BLaER1 (cell line): Measurements from ENCODE around the gene STXBP5.

ENCODE experiments used
- H3K27ac ChIP-seq: shearing (Covaris generic); formaldehyde crosslinking; 2 replicates; pipeline ENCODE4 v1.8.1; 2022
- H3K27me3 ChIP-seq: shearing (Covaris generic); formaldehyde crosslinking; 2 replicates; pipeline ENCODE4 v1.8.1; 2022
- H3K36me3 ChIP-seq: shearing (Covaris generic); formaldehyde crosslinking; 2 replicates; pipeline ENCODE4 v1.8.1; 2022
- H3K4me1 ChIP-seq: shearing (Covaris generic); formaldehyde crosslinking; 2 replicates; pipeline ENCODE4 v1.8.1; 2022
- H3K4me2 ChIP-seq: shearing (Covaris generic); formaldehyde crosslinking; 2 replicates; pipeline ENCODE4 v1.8.1; 2022
- H3K4me3 ChIP-seq: shearing (Covaris generic); formaldehyde crosslinking; 2 replicates; pipeline ENCODE4 v1.8.1; 2022
- H3K9ac ChIP-seq: shearing (Covaris generic); formaldehyde crosslinking; 2 replicates; pipeline ENCODE4 v1.8.1; 2022
- H3K9me3 ChIP-seq: shearing (Covaris generic); formaldehyde crosslinking; 2 replicates; pipeline ENCODE4 v1.8.1; 2022
- H4K20me1 ChIP-seq: shearing (Covaris generic); formaldehyde crosslinking; 2 replicates; pipeline ENCODE4 v1.8.1; 2022
- Cebpa-rat ChIP-seq: shearing (Covaris generic); IDR thresholded peaks from 2 replicates; pipeline ENCODE4 v1.8.1; 2022

STXBP5 gene

DNA sequence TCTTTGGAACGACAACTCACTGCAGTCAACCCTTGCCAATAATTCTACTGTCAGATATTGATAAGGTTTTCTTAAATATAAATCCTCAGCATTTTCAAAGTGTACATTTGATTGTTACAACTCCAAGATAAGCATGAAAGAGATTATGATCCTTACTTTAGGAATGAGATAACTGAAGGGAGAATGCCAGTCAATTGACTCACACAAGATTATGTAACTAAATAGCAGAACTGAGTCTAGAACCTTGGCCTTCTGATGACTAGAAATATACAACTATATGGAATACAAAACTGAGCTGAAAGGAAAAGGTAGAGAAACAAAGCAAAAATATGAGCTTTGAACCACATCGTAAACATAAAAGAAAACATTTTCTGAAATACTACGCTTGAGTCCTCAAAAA lies 26.9 kb upstream of the STXBP5 start:
- H3K9ac ChIP-seq: no peak overlapping the region
- no peaks in the 10 kb centered on the region for H3K27me3 ChIP-seq
- H3K4me1 ChIP-seq: no peaks in the 10 kb centered on the region
- H3K9me3 ChIP-seq: no peaks in the 10 kb centered on the region
- H3K4me3 ChIP-seq: no peak overlapping the region
- H3K4me2 ChIP-seq: no peak overlapping the region
- no peak overlapping the region for H3K27ac ChIP-seq
- no peak for TF ChIP-seq Cebpa-rat
- H4K20me1 ChIP-seq: no peaks in the 10 kb centered on the region
- no peaks in the 10 kb centered on the region for H3K36me3 ChIP-seq

DNA sequence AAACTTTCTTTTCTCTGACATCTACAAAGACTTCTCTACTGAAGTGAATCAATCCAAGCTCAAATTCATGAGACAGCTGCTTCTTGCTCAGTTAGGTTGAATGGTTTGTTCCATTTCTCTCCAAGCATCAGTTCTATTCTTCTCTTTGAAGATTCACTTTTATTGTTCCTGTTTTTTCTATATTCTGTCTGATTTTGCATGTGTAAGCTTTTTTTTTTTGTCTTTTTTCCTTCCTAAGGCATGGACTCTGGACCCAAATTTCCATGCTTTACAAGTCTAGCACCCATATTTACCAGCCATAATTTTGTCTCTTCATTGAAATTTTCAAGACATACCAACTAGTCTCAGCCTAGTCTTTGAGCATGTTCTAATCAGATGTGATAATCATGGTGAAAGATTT lies 25.9 kb upstream of the STXBP5 start:
- no peak overlapping the region for H3K9ac ChIP-seq
- no peak overlapping the region for H3K4me2 ChIP-seq
- H3K4me3 ChIP-seq: no peak overlapping the region
- no peaks in the 10 kb centered on the region for H3K9me3 ChIP-seq
- no peaks in the 10 kb centered on the region for H3K36me3 ChIP-seq
- TF ChIP-seq Cebpa-rat: no peak
- H3K4me1 ChIP-seq: no peaks in the 10 kb centered on the region
- H3K27ac ChIP-seq: no peak overlapping the region
- no peaks in the 10 kb centered on the region for H4K20me1 ChIP-seq
- no peaks in the 10 kb centered on the region for H3K27me3 ChIP-seq

DNA sequence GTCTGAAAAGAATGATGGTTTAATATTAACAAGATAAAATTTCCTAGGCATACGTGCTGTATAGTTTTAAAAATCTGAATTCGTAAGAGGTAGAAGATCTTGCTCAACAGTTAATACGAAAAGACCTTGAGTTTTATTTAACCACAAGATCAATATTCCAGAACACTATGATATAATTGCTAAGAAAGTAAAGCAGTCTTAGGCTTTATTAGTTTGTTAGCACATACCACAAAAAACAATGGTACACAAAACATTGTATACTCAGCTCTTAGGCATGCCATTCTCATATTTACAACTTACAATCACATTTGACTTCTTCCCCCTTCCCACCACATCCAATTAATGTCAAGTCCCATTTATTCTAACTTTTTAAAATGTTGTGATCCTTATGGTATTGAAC lies 24.4 kb upstream of the STXBP5 start:
- TF ChIP-seq Cebpa-rat: no peak

DNA sequence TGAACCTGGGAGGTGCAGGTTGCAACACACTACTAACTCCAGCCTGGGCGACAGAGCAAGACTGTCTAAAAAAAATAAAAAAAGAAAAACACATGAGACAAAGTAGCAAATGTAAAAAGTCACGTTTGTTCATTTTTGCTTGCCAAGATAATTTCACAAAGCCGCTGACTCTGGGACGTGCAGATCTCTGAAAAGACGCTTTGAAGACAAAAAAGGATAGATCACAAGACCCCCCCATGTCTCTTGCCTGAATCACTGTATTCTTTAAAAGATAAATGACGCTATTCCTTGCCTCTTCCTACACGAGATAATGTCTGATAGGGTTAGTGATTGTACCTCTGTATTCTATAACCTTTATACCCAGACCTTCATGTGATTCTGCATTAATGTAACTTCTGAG lies 23.3 kb upstream of the STXBP5 start:
- Histone ChIP-seq H3K4me3 (no peak overlapping the region), H4K20me1 (no peaks in the 10 kb centered on the region), H3K27me3 (no peaks in the 10 kb centered on the region), H3K4me2 (no peak overlapping the region), H3K27ac (no peak overlapping the region), H3K9ac (no peak overlapping the region), H3K9me3 (no peaks in the 10 kb centered on the region), H3K36me3 (no peaks in the 10 kb centered on the region), H3K4me1 (no peaks in the 10 kb centered on the region)
- TF ChIP-seq Cebpa-rat: no peak

More for the DNA sequence above, 24.4 kb upstream of the STXBP5 start:
- Histone ChIP-seq H4K20me1 (no peaks in the 10 kb centered on the region), H3K27ac (no peak overlapping the region), H3K4me2 (no peak overlapping the region), H3K9me3 (no peaks in the 10 kb centered on the region), H3K4me3 (no peak overlapping the region), H3K36me3 (no peaks in the 10 kb centered on the region), H3K9ac (no peak overlapping the region), H3K27me3 (no peaks in the 10 kb centered on the region), H3K4me1 (no peaks in the 10 kb centered on the region)

DNA sequence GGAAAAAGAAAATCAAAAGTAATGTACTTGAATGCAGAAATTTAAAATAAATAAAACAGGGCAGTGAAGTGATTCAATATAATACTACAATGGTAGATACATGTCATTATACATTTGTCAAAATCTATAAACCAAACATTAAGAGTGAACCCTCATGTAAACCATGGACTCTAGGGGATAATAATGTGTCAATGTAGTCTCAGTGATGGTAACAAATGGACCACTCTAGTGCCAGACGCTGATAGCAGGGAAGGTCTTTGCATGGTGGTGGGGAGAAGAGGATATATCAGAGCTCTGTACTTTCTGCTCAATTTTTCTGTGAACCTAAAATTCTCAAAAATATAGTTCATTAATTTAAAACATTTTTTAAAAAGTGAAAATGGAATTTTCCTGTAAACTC lies 19.8 kb upstream of the STXBP5 start:
- Histone ChIP-seq H4K20me1 (no peaks in the 10 kb centered on the region), H3K4me3 (no peak overlapping the region), H3K9ac (no peak overlapping the region), H3K4me2 (no peak overlapping the region), H3K27me3 (no peaks in the 10 kb centered on the region), H3K4me1 (no peaks in the 10 kb centered on the region), H3K9me3 (no peaks in the 10 kb centered on the region), H3K36me3 (no peaks in the 10 kb centered on the region), H3K27ac (no peak overlapping the region)
- TF ChIP-seq Cebpa-rat: no peak

DNA sequence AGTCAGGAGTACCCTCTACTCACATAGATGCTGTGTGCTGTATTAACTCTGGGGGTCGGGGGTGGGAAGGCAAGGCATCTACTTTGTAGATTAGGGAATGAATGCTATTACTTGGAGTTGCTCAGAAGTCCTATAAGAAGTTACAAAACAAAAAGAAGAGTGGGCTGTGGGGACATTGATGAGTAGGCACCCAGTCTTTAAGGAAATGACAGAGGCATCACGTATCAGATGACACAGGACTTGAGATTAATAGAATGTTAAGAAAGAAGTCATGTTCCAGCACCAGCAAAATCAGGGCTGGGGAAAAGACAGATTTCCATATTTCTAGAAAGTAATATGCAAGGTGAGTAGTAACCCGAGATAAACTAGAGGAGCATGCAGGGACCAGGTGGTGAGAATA lies 19.0 kb upstream of the STXBP5 start:
- Histone ChIP-seq H3K27ac (no peak overlapping the region), H3K27me3 (no peaks in the 10 kb centered on the region), H3K36me3 (no peaks in the 10 kb centered on the region), H3K4me3 (no peak overlapping the region), H3K9me3 (no peaks in the 10 kb centered on the region), H3K9ac (no peak overlapping the region), H4K20me1 (no peaks in the 10 kb centered on the region), H3K4me2 (no peak overlapping the region), H3K4me1 (no peaks in the 10 kb centered on the region)
- TF ChIP-seq Cebpa-rat: no peak

DNA sequence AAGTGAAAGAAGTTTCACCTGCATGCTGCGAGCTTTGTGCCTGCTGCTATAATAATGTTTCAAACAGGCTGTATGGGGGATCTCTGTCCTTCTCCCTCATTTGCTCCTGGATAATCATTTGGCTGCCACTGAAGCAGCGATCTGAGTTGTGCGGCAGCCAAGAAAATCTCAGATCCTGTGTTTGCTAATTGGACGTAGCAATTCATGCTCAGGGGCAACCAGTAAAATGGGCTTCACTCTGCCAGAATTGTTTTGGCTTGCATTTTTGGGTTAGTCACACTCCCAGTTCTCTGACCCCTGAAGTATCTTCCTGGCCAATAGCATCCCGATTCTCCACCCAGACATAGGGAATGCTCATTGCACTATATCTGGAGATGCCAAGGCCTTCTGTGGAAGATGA lies 13.7 kb upstream of the STXBP5 start:
- H3K9ac ChIP-seq: no peak overlapping the region
- no peak for TF ChIP-seq Cebpa-rat
- H3K27me3 ChIP-seq: no peaks in the 10 kb centered on the region

DNA sequence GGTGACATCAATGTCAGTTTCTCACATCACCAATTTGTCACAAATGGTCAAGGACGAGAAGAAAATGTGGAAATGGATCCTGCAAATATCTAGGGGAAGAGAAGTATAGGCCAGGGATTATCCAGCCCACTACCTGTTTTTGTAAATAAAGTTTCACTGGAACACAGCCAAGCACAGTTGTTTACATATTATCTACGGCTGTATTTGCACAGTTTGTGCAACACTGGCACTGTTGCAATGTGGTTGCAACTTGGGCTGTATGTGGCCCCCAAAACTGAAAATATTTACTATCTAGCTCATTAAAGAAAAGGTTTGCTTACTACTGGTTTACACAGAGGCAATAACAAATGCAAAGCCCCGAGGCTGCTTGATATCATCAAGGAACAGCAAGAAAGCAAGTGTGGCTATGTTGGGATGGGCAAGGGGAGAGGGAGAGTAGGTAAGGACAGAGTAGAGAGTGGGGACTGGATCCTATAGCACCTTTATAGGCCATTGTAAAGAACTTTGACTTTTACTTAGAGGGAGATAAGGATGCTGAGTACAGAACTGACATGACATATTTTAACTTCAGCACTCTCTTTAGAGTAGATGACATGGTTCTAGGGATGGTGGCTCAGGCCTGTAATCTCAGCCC lies 11.8 kb upstream of the STXBP5 start:
- H4K20me1 ChIP-seq: no peaks in the 10 kb centered on the region
- H3K9ac ChIP-seq: no peak overlapping the region
- H3K4me1 ChIP-seq: peaks cover 6% of the 10 kb centered on the region; the same call in 1 of the 2 replicates
- no peak for TF ChIP-seq Cebpa-rat
- H3K4me2 ChIP-seq: no peak overlapping the region
- H3K4me3 ChIP-seq: no peak overlapping the region
- no peak overlapping the region for H3K27ac ChIP-seq
- no peaks in the 10 kb centered on the region for H3K27me3 ChIP-seq
- H3K9me3 ChIP-seq: no peaks in the 10 kb centered on the region
- H3K36me3 ChIP-seq: no peaks in the 10 kb centered on the region

More for the DNA sequence above, 13.7 kb upstream of the STXBP5 start:
- H3K4me1 ChIP-seq: peaks cover 6% of the 10 kb centered on the region; the same call in 1 of the 2 replicates
- H3K4me3 ChIP-seq: no peak overlapping the region
- no peaks in the 10 kb centered on the region for H3K36me3 ChIP-seq
- no peaks in the 10 kb centered on the region for H4K20me1 ChIP-seq
- no peak overlapping the region for H3K4me2 ChIP-seq
- no peak overlapping the region for H3K27ac ChIP-seq
- H3K9me3 ChIP-seq: no peaks in the 10 kb centered on the region

DNA sequence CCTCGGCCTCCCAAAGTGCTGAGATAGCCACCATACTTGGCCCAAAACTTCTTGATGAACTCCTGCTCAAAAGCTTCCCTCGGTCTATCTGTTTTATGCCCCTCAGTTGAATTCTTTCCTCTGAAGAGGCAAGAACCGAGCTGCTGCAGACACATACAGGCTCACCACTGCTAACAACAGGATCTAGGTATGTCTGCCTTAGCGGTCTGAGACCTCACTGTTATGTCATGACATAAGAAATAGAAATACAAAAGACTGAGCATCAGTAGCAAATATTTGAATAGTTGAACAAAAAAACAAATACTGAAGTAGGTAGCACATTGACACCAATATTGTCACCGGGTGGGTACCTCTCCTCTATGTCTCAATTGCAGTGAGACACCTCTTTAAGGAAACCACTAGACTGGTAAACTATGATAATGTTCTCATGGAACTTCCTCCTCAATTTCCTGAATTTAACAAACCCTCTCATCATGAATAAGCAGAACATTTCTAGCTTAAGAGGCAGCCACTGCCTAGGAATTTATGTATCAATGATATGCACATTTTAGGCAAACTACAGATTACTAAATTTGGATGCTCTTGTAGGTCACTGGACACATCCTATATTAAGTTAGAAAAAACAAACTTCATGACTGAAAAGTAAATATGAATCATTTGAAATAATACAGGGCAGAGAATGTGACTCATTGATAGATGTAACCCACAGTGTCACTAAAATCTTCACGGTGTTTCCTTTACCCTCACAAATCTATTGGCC lies 9.4 kb upstream of the STXBP5 start:
- Histone ChIP-seq H3K9me3 (no peaks in the 10 kb centered on the region), H3K4me3 (no peak overlapping the region), H3K9ac (no peak overlapping the region), H3K36me3 (no peaks in the 10 kb centered on the region), H3K4me1 (peaks cover 6% of the 10 kb centered on the region; the same call in 1 of the 2 replicates), H3K27ac (no peak overlapping the region), H3K27me3 (no peaks in the 10 kb centered on the region), H4K20me1 (no peaks in the 10 kb centered on the region), H3K4me2 (no peak overlapping the region)
- TF ChIP-seq Cebpa-rat: no peak

DNA sequence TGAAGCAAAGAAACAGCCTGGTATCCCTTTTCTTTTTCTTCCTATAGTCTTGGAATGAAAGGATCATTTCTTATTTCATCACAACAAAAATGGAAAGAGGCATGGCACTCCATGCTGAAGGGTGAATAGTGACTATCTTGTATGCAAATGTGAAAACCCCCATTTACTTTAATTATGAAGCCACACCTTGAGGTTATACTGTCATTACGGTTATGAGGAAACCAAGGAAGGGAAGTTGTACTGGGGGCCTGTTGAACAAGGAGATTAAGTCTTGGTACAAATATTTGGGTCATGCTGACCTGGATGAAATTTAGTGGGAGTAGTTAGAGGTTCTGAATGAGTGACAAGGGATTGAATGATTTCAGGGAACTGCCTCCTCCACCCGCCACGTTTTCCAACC lies 8.7 kb upstream of the STXBP5 start:
- H3K9me3 ChIP-seq: no peaks in the 10 kb centered on the region
- H3K4me1 ChIP-seq: peaks cover 6% of the 10 kb centered on the region; the same call in 1 of the 2 replicates
- H4K20me1 ChIP-seq: no peaks in the 10 kb centered on the region
- no peak overlapping the region for H3K4me2 ChIP-seq
- no peak overlapping the region for H3K4me3 ChIP-seq
- H3K36me3 ChIP-seq: no peaks in the 10 kb centered on the region
- TF ChIP-seq Cebpa-rat: no peak
- no peak overlapping the region for H3K27ac ChIP-seq
- no peaks in the 10 kb centered on the region for H3K27me3 ChIP-seq
- H3K9ac ChIP-seq: no peak overlapping the region
